ENCODE results near the gene SWAP70. TPM values are rescaled to one million over a fixed set of nuclear protein-coding genes. Genes with fewer than 3 reads are reported as not detected.

Gene SWAP70
- total RNA-seq, 1 experiment from 2014 or later, result 8.6 TPM

- no TSS peak for BruUV-seq (replicated peaks)
- 0 out of 2 replicates have a peak, but pooled peaks cover 4% of the 10 kb centered on the region for H3K36me3 ChIP-seq (ENCODE audit: low read depth, low read length)
- H3K4me1 ChIP-seq (ENCODE audit: insufficient read depth, low read length), result peaks cover 31% of the 10 kb centered on the region
- peak overlapping the region; percentile 52 for H3K27ac ChIP-seq (ENCODE audit: low read length)
- DNase-seq, result peak; percentile 63
- no peak overlapping the region for H3K9ac ChIP-seq (ENCODE audit: low read length)
- no peak overlapping the region for H3K4me2 ChIP-seq (ENCODE audit: low read length)
- CTCF ChIA-PET, result no interaction called here
- no peaks in the 10 kb centered on the region for H3K9me2 ChIP-seq (replicated peaks; ENCODE audit: low read length)
- TF ChIP-seq EZH2 (IDR thresholded peaks at IDR 0.05; ENCODE audit: low read length, unreplicated experiment) (no peak), EZH2phosphoT487 (IDR thresholded peaks at IDR 0.05; ENCODE audit: borderline replicate concordance, low read length) (no peak)
- TF ChIP-seq, protein P1, sequence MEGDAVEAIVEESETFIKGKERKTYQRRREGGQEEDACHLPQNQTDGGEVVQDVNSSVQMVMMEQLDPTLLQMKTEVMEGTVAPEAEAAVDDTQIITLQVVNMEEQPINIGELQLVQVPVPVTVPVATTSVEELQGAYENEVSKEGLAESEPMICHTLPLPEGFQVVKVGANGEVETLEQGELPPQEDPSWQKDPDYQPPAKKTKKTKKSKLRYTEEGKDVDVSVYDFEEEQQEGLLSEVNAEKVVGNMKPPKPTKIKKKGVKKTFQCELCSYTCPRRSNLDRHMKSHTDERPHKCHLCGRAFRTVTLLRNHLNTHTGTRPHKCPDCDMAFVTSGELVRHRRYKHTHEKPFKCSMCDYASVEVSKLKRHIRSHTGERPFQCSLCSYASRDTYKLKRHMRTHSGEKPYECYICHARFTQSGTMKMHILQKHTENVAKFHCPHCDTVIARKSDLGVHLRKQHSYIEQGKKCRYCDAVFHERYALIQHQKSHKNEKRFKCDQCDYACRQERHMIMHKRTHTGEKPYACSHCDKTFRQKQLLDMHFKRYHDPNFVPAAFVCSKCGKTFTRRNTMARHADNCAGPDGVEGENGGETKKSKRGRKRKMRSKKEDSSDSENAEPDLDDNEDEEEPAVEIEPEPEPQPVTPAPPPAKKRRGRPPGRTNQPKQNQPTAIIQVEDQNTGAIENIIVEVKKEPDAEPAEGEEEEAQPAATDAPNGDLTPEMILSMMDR (conservative IDR thresholded peaks at IDR 0.05; ENCODE audit: low read depth, low read length), result no peak
- H3K4me3 ChIP-seq (ENCODE audit: low read length), result no peak overlapping the region
- H4K20me1 ChIP-seq (ENCODE audit: low read length), result no peaks in the 10 kb centered on the region
- H3K27me3 ChIP-seq (ENCODE audit: low read length), result no peaks in the 10 kb centered on the region
- no peaks in the 10 kb centered on the region for H3F3A ChIP-seq (ENCODE audit: low read length, unreplicated experiment)
- H3K79me2 ChIP-seq (ENCODE audit: low read length), result no peaks in the 10 kb centered on the region
- peak; percentile 82 for ATAC-seq
- H2AFZ ChIP-seq (ENCODE audit: low read length), result peak overlapping the region; percentile 10; the same call in 1 of the 2 replicates
- POLR2A ChIA-PET (ENCODE audit: unreplicated experiment), result no interaction called here
- intact Hi-C loops (cut with micrococcal nuclease), result no loop called here
- no peaks in the 10 kb centered on the region for H3K9me3 ChIP-seq (ENCODE audit: low read length)
Measured at GRCh38 chr11:9716275-9717039, 52.6 kb downstream of the SWAP70 start.

DNA sequence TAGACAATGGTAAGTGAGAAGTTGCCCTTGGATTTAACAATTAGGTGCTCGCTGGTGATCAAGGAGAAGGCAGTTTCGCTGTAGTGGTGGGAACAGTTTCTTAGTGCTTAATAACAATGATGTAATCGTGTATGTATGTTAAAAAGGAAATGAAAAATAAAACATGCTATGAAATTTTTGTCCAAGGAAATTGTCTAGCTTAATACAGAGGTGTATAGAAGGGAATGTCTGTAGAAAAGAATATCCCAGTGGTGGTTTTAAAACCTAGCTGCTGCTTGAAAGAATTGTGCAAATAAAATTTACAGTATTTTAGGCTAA lies 53.1 kb downstream of the SWAP70 start:
- DNase-seq (no peak), ATAC-seq (no peak)
- no TSS peak for BruUV-seq (replicated peaks)
- H3K4me2 ChIP-seq (ENCODE audit: low read length), result no peak overlapping the region
- peak overlapping the region; percentile 52 for H3K27ac ChIP-seq (ENCODE audit: low read length)
- ChIA-PET POLR2A (ENCODE audit: unreplicated experiment) (no interaction called here), CTCF (no interaction called here)
- H3F3A ChIP-seq (ENCODE audit: low read length, unreplicated experiment), result no peaks in the 10 kb centered on the region
- no peak overlapping the region for H3K9ac ChIP-seq (ENCODE audit: low read length)
- H3K9me2 ChIP-seq (replicated peaks; ENCODE audit: low read length), result no peaks in the 10 kb centered on the region
- no peaks in the 10 kb centered on the region for H3K9me3 ChIP-seq (ENCODE audit: low read length)
- no peak overlapping the region for H3K4me3 ChIP-seq (ENCODE audit: low read length)
- TF ChIP-seq EZH2phosphoT487 (IDR thresholded peaks at IDR 0.05; ENCODE audit: borderline replicate concordance, low read length) (no peak), EZH2 (IDR thresholded peaks at IDR 0.05; ENCODE audit: low read length, unreplicated experiment) (no peak)
- TF ChIP-seq, protein P1 (conservative IDR thresholded peaks at IDR 0.05; ENCODE audit: low read depth, low read length), result no peak
- intact Hi-C loops (cut with micrococcal nuclease), result no loop called here
- H3K4me1 ChIP-seq (ENCODE audit: insufficient read depth, low read length), result peaks cover 31% of the 10 kb centered on the region
- H3K79me2 ChIP-seq (ENCODE audit: low read length), result no peaks in the 10 kb centered on the region
- no peaks in the 10 kb centered on the region for H4K20me1 ChIP-seq (ENCODE audit: low read length)
- H3K27me3 ChIP-seq (ENCODE audit: low read length), result no peaks in the 10 kb centered on the region
- H2AFZ ChIP-seq (ENCODE audit: low read length), result peak overlapping the region; percentile 10; the same call in 1 of the 2 replicates
- 0 out of 2 replicates have a peak, but pooled peaks cover 4% of the 10 kb centered on the region for H3K36me3 ChIP-seq (ENCODE audit: low read depth, low read length)

DNA sequence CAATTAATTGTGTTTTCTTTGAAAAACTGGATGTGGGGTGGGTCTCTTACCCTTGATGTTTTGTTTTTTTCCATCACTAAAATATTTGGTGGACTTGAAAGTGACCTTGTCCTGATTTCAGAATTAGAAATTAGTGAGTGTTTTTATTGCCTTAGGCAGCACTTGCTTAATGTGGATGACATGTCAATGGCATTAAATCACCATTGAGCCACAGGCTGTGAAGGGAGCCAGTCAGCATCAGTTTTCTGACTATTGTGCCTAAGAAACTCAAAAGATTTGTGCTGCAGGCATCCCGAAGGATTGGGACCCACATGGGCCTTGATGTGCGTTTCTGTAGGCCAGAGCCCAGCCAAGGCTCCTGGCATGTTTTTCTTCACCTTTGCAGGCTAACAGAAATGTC lies 53.8 kb downstream of the SWAP70 start:
- Histone ChIP-seq H3K4me3 (ENCODE audit: low read length) (no peak overlapping the region), H3K9ac (ENCODE audit: low read length) (no peak overlapping the region), H3K36me3 (ENCODE audit: low read depth, low read length) (0 out of 2 replicates have a peak, but pooled peaks cover 4% of the 10 kb centered on the region), H3K9me3 (ENCODE audit: low read length) (no peaks in the 10 kb centered on the region), H2AFZ (ENCODE audit: low read length) (no peak overlapping the region), H4K20me1 (ENCODE audit: low read length) (no peaks in the 10 kb centered on the region), H3K79me2 (ENCODE audit: low read length) (no peaks in the 10 kb centered on the region), H3K4me2 (ENCODE audit: low read length) (no peak overlapping the region), H3F3A (ENCODE audit: low read length, unreplicated experiment) (no peaks in the 10 kb centered on the region), H3K9me2 (replicated peaks; ENCODE audit: low read length) (no peaks in the 10 kb centered on the region), H3K27ac (ENCODE audit: low read length) (no peak overlapping the region), H3K27me3 (ENCODE audit: low read length) (no peaks in the 10 kb centered on the region), H3K4me1 (ENCODE audit: insufficient read depth, low read length) (peaks cover 31% of the 10 kb centered on the region)
- DNase-seq (peak; percentile 44), ATAC-seq (no peak)
- POLR2A ChIA-PET (ENCODE audit: unreplicated experiment), result no interaction called here
- intact Hi-C loops (cut with micrococcal nuclease), result no loop called here
- BruUV-seq (replicated peaks), result no TSS peak
- CTCF ChIA-PET, result no interaction called here
- TF ChIP-seq EZH2phosphoT487 (IDR thresholded peaks at IDR 0.05; ENCODE audit: borderline replicate concordance, low read length), result no peak

All from PC-3 (cell line).